HG03025 (cell line): ENCODE measurements around the gene KRTAP5-10.
"Not testable (repeated sequence)": the region's sequence is repeated elsewhere in the genome, so short reads cannot be mapped to it uniquely, and the experiment has no call there.

ENCODE experiments used
- ATAC-seq: cut with Tn5 transposase; IDR thresholded peaks from one replicate; pipeline ENCODE4 v1.9.1; 2021; ENCODE audit warnings: mild to moderate bottlenecking, moderate library complexity; ENCODE audit not compliant: unreplicated experiment, low FRiP score

The KRTAP5-10 gene

GRCh38 chr11:71604798-71605488 lies 39.6 kb downstream of the KRTAP5-10 start:
- not testable (repeated sequence) for ATAC-seq

GRCh38 chr11:71606853-71607519 lies 41.6 kb downstream of the KRTAP5-10 start:
- ATAC-seq, result not testable (repeated sequence)

- ATAC-seq, result not testable (repeated sequence)
These were observed 42.3 kb downstream of the KRTAP5-10 start for GRCh38 chr11:71607520-71608216.

GRCh38 chr11:71608272-71608671 lies 42.9 kb downstream of the KRTAP5-10 start:
- ATAC-seq, result not testable (repeated sequence)

- ATAC-seq, result not testable (repeated sequence)
These were observed 46.0 kb downstream of the KRTAP5-10 start for GRCh38 chr11:71611218-71611910.

GRCh38 chr11:71613931-71614330 lies 48.6 kb downstream of the KRTAP5-10 start:
- ATAC-seq, result not testable (repeated sequence)

GRCh38 chr11:71614366-71614917 lies 49.1 kb downstream of the KRTAP5-10 start:
- ATAC-seq, result not testable (repeated sequence)

- ATAC-seq, result not testable (repeated sequence)
These were observed 49.6 kb downstream of the KRTAP5-10 start for GRCh38 chr11:71615003-71615402.
